GM21515 (cell line): ENCODE data around the gene CRTC3.

Experiments
- ATAC-seq: cut with Tn5 transposase; IDR thresholded peaks from one replicate; pipeline ENCODE4 v1.9.1; 2021; ENCODE audit not compliant: unreplicated experiment

The CRTC3 gene

GRCh38 chr15:90691982-90692773 lies 162.5 kb downstream of the CRTC3 start:
- ATAC-seq: peak; percentile 53
